Hepatocyte (in vitro differentiated cells): ENCODE data around the gene CHCHD6. TPM values are rescaled to one million over a fixed set of nuclear protein-coding genes. Genes with fewer than 3 reads are reported as not detected.

ENCODE experiments used
- DNase-seq: peaks from one replicate; pipeline ENCODE4 v3.0.0-alpha.2; 2016; ENCODE audit warnings: low spot score
- H2AFZ ChIP-seq: fragments of 200-600 bp; sonication (generic); 2 replicates; pipeline ENCODE4 v1.6.0; 2016; ENCODE audit warnings: antibody characterized with exemption, mild to moderate bottlenecking
- H3K27ac ChIP-seq: fragments of 200-600 bp; sonication (generic); 2 replicates; pipeline ENCODE4 v1.5.1; 2016; ENCODE audit warnings: mild to moderate bottlenecking
- H3K27me3 ChIP-seq: fragments of 200-600 bp; sonication (generic); 2 replicates; pipeline ENCODE4 v1.6.1; 2016
- H3K36me3 ChIP-seq: fragments of 200-600 bp; sonication (generic); replicated peaks from 2 replicates; pipeline ENCODE4 v1.5.1; 2016; ENCODE audit warnings: low read depth; ENCODE audit not compliant: insufficient read depth
- H3K4me1 ChIP-seq: fragments of 200-600 bp; sonication (generic); 2 replicates; pipeline ENCODE4 v1.5.1; 2016; ENCODE audit warnings: mild to moderate bottlenecking, moderate library complexity; ENCODE audit not compliant: insufficient read depth
- H3K4me2 ChIP-seq: fragments of 200-600 bp; sonication (generic); 2 replicates; pipeline ENCODE4 v1.6.0; 2016
- H3K4me3 ChIP-seq: fragments of 200-600 bp; sonication (generic); 2 replicates; pipeline ENCODE4 v1.5.1; 2016; ENCODE audit warnings: mild to moderate bottlenecking
- H3K79me2 ChIP-seq: fragments of 200-600 bp; sonication (generic); 2 replicates; pipeline ENCODE4 v1.6.0; 2017; ENCODE audit warnings: mild to moderate bottlenecking
- H3K9me2 ChIP-seq: fragments of 200-600 bp; sonication (generic); replicated peaks from 2 replicates; pipeline ENCODE4 v1.6.0; 2017; ENCODE audit warnings: mild to moderate bottlenecking; ENCODE audit not compliant: insufficient read depth
- H3K9me3 ChIP-seq: fragments of 200-600 bp; sonication (generic); 2 replicates; pipeline ENCODE4 v1.5.1; 2016; ENCODE audit warnings: low read depth, mild to moderate bottlenecking
- H4K20me1 ChIP-seq: fragments of 200-600 bp; sonication (generic); 2 replicates; pipeline ENCODE4 v1.6.0; 2016; ENCODE audit warnings: mild to moderate bottlenecking; ENCODE audit not compliant: insufficient read depth, poor library complexity, severe bottlenecking
- EZH2 ChIP-seq: fragments of 200-600 bp; sonication (generic); IDR thresholded peaks from 2 replicates; pipeline ENCODE4 v1.6.1; 2016; ENCODE audit warnings: antibody characterized with exemption, mild to moderate bottlenecking, borderline replicate concordance
- EZH2phosphoT487 ChIP-seq: fragments of 200-600 bp; sonication (generic); IDR thresholded peaks from one replicate; pipeline ENCODE4 v1.6.1; 2018; ENCODE audit warnings: antibody characterized with exemption, mild to moderate bottlenecking, low read depth, moderate library complexity; ENCODE audit not compliant: unreplicated experiment, severe bottlenecking
- WGBS: methylation state at CpG from one replicate; pipeline ENCODE4 v1.1.6; 2016; ENCODE audit warnings: low lambda C conversion rate; ENCODE audit errors: missing lambda C conversion rate; 5-methylcytosine and 5-hydroxymethylcytosine counted together
- polyA plus RNA-seq: library from polyadenylated mRNA; unstranded; fragments of >200 nt; fragmentation: Nextera tagmentation; extraction: Ambion mirVana; gene quantifications from 2 replicates; pipeline ENCODE4 v1.2.1, GENCODE V29; 2016
- total RNA-seq: library from RNA; depleted of rRNA; stranded (reverse); fragments of >200 nt; gene quantifications from 2 replicates; pipeline ENCODE4 v1.2.3, GENCODE V29; 2014
- TF ChIP-seq, protein P1 (sequence below): fragments of 200-600 bp; sonication (generic); IDR thresholded peaks from 2 replicates; pipeline ENCODE4 v1.5.1; 2016; ENCODE audit warnings: antibody characterized with exemption, mild to moderate bottlenecking; ENCODE audit not compliant: poor library complexity

CHCHD6 gene
- total and polyA plus RNA-seq, 2 experiments from 2014 or later, result 13.8 to 19.7 TPM

DNA sequence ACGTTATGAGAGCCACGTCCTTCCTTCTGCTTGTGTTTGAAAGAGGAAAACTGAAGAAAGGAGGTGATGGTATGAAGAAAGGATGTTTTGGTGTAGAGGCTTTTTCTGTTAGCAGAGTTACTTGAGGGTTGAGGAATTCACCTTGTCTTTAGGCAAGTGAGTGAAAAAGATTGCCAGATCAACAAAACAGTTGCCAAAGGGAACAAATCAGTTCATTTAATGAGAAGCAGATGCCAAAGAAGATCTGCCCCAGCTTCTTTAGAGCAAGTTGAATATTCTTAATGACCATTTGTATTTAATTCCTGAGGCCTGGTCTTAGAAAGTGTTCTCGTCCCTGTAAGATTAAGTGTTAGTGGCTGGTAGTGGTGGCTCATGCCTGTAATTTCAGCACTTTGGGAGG is 2.6 kb downstream of the CHCHD6 start:
- Histone ChIP-seq H3K4me2 (no peak overlapping the region), H3K9me2 (no peaks in the 10 kb centered on the region), H2AFZ (no peak overlapping the region), H4K20me1 (no peaks in the 10 kb centered on the region), H3K79me2 (peaks cover 30% of the 10 kb centered on the region), H3K27ac (no peak overlapping the region), H3K9me3 (no peaks in the 10 kb centered on the region), H3K4me1 (no peaks in the 10 kb centered on the region), H3K36me3 (no peaks in the 10 kb centered on the region), H3K4me3 (no peak overlapping the region), H3K27me3 (no peaks in the 10 kb centered on the region)
- no peak for DNase-seq
- TF ChIP-seq, protein P1, sequence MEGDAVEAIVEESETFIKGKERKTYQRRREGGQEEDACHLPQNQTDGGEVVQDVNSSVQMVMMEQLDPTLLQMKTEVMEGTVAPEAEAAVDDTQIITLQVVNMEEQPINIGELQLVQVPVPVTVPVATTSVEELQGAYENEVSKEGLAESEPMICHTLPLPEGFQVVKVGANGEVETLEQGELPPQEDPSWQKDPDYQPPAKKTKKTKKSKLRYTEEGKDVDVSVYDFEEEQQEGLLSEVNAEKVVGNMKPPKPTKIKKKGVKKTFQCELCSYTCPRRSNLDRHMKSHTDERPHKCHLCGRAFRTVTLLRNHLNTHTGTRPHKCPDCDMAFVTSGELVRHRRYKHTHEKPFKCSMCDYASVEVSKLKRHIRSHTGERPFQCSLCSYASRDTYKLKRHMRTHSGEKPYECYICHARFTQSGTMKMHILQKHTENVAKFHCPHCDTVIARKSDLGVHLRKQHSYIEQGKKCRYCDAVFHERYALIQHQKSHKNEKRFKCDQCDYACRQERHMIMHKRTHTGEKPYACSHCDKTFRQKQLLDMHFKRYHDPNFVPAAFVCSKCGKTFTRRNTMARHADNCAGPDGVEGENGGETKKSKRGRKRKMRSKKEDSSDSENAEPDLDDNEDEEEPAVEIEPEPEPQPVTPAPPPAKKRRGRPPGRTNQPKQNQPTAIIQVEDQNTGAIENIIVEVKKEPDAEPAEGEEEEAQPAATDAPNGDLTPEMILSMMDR, result no peak
- TF ChIP-seq EZH2 (no peak), EZH2phosphoT487 (no peak)
- WGBS, result 86% methylated on average over 3 of the region's 3 CpGs

DNA sequence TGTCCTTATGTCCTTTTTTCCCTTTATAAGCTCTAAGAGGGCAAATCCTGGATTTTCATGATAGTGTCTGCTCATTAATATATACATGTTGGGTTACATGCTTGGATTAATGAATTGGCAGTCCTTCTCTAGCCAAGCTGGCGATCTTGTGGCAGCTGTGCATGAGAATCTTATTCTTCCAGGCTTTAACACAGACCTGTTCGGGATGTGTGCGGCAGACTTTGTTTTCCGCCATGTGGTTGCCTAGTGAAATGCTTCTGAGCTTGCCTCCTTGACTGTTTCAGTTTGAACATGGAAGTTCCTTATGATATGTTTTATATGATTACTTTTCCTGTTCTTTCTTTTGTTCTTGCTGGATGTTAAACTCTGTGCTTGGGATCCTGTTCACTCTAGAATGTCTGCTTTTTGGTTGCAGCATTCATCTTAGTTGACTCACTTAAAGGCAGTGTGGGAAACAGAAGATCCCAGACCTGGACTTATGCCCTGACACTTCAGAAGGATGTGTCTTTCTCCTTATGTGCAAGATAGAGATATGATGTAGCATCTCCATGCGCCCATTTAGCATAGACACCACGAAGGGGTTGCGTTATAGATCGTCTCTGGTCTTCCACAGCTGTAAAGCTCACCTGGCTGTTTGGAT is 7.2 kb downstream of the CHCHD6 start:
- Histone ChIP-seq H3K27ac (no peak overlapping the region), H3K36me3 (no peaks in the 10 kb centered on the region), H3K9me3 (no peaks in the 10 kb centered on the region), H4K20me1 (no peaks in the 10 kb centered on the region), H3K9me2 (no peaks in the 10 kb centered on the region), H3K27me3 (no peaks in the 10 kb centered on the region), H3K4me1 (no peaks in the 10 kb centered on the region), H2AFZ (no peak overlapping the region), H3K79me2 (peaks cover 19% of the 10 kb centered on the region), H3K4me2 (no peak overlapping the region), H3K4me3 (no peak overlapping the region)
- 95% methylated on average over 8 of the region's 8 CpGs for WGBS
- TF ChIP-seq EZH2 (no peak), EZH2phosphoT487 (no peak)
- TF ChIP-seq, protein P1, result no peak
- no peak for DNase-seq

DNA sequence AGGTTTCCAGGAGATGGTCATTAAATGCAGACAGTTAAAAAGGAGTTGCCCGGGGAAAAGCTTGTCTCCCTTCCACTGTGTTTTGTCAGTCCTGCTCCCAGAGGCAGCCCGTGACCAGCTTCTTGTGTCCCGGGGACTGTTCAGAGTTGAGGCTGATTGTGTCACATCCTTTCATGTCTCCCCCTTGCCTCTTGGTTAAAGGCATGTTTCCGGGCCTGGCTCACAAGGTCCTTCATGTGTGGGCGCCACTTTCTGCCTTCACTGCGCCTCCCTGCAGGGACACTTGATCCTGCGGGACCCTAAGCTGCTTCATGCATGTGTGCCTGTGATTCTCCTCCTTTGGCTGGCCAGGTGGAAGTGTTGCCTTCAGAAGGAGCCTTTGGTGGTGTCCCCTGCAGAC is 9.2 kb downstream of the CHCHD6 start:
- no peak for TF ChIP-seq EZH2
- TF ChIP-seq, protein P1, result no peak
- no peak for TF ChIP-seq EZH2phosphoT487
- WGBS, result 91% methylated on average over 7 of the region's 7 CpGs
- no peak overlapping the region for H3K27ac ChIP-seq
- H3K9me2 ChIP-seq, result no peaks in the 10 kb centered on the region
- H4K20me1 ChIP-seq, result no peaks in the 10 kb centered on the region
- DNase-seq, result no peak
- H3K79me2 ChIP-seq, result peaks cover 16% of the 10 kb centered on the region
- H2AFZ ChIP-seq, result no peak overlapping the region
- no peak overlapping the region for H3K4me2 ChIP-seq
- H3K9me3 ChIP-seq, result no peaks in the 10 kb centered on the region
- H3K27me3 ChIP-seq, result no peaks in the 10 kb centered on the region
- H3K4me3 ChIP-seq, result no peak overlapping the region
- H3K36me3 ChIP-seq, result no peaks in the 10 kb centered on the region
- H3K4me1 ChIP-seq, result no peaks in the 10 kb centered on the region
